IMR-90 (cell line): ENCODE results near the gene PF4V1. TPM values are rescaled to one million over a fixed set of nuclear protein-coding genes. Genes with fewer than 3 reads are reported as not detected.

Experiments
- ATAC-seq: fragments of 200-7000 bp; cut with Tn5 transposase; 2 replicates; pipeline ENCODE4 v1.9.1; 2020; ENCODE audit warnings: low read depth, mild to moderate bottlenecking, moderate library complexity
- BruUV-seq: library from RNA; stranded (reverse); fragments of 400-500 nt; replicated peaks from 2 replicates; lab custom pipeline; 2021; lab: Mats Ljungman, UMichigan
- CTCF ChIA-PET: fragments of 300-600 bp; formaldehyde crosslinking; extraction: SDS; loops from one replicate; lab custom pipeline; 2021; ENCODE audit warnings: antibody characterized with exemption; lab: Yijun Ruan, JAX
- POLR2A ChIA-PET: fragments of 300-600 bp; sonication (Branson Sonifier 250); formaldehyde crosslinking; loops from one replicate; lab custom pipeline; 2022; ENCODE audit warnings: antibody characterized with exemption; ENCODE audit not compliant: unreplicated experiment; lab: Charles Lee
- DNase-seq: peaks from one replicate; pipeline ENCODE4 v3.0.0; 2013
- H2AFZ ChIP-seq: replicated peaks from 2 replicates; pipeline ENCODE3; 2013; ENCODE audit warnings: low read length, mild to moderate bottlenecking; ENCODE audit not compliant: poor library complexity
- H2AK5ac ChIP-seq: 2 replicates; pipeline ENCODE4 v1.6.1; 2013; ENCODE audit warnings: low read depth, low read length, inconsistent platforms
- H2AK9ac ChIP-seq: replicated peaks from 2 replicates; pipeline ENCODE3; 2013; ENCODE audit warnings: mild to moderate bottlenecking, low read depth, low read length, moderate library complexity; ENCODE audit not compliant: poor library complexity
- H2BK120ac ChIP-seq: 2 replicates; pipeline ENCODE4 v1.6.1; 2013; ENCODE audit warnings: low read depth, low read length, inconsistent platforms
- H2BK15ac ChIP-seq: 3 replicates; pipeline ENCODE4 v1.6.1; 2013; ENCODE audit warnings: low read depth, low read length, inconsistent platforms
- H2BK20ac ChIP-seq: 2 replicates; pipeline ENCODE4 v1.6.1; 2013; ENCODE audit warnings: low read depth, mild to moderate bottlenecking, inconsistent platforms, low read length, moderate library complexity
- H2BK5ac ChIP-seq: 2 replicates; pipeline ENCODE4 v1.6.1; 2013; ENCODE audit warnings: mild to moderate bottlenecking, low read depth, low read length, inconsistent platforms; ENCODE audit not compliant: poor library complexity, severe bottlenecking
- H3K14ac ChIP-seq: replicated peaks from 2 replicates; pipeline ENCODE4 v1.6.1; 2013; ENCODE audit warnings: low read depth, low read length, inconsistent platforms
- H3K18ac ChIP-seq: 2 replicates; pipeline ENCODE4 v1.6.1; 2013; ENCODE audit warnings: low read depth, low read length, control low read depth
- H3K23ac ChIP-seq: 2 replicates; pipeline ENCODE4 v1.6.1; 2013; ENCODE audit warnings: low read depth, low read length, inconsistent platforms
- H3K27ac ChIP-seq: 2 replicates; pipeline ENCODE4 v1.5.1; 2013; ENCODE audit warnings: mild to moderate bottlenecking, control low read depth, low read length; ENCODE audit not compliant: insufficient read depth
- H3K27me3 ChIP-seq: 2 replicates; pipeline ENCODE4 v1.6.1; 2013; ENCODE audit warnings: low read length; ENCODE audit not compliant: control insufficient read depth, insufficient read depth
- H3K36me3 ChIP-seq: 2 replicates; pipeline ENCODE4 v1.6.1; 2013; ENCODE audit warnings: low read length, mixed read lengths; ENCODE audit not compliant: control insufficient read depth, insufficient read depth
- H3K4ac ChIP-seq: 2 replicates; pipeline ENCODE4 v1.6.1; 2013; ENCODE audit warnings: low read depth, low read length, inconsistent platforms
- H3K4me1 ChIP-seq: 2 replicates; pipeline ENCODE4 v1.6.1; 2013; ENCODE audit warnings: low read length, mixed read lengths; ENCODE audit not compliant: control insufficient read depth, insufficient read depth
- H3K4me2 ChIP-seq: 2 replicates; pipeline ENCODE4 v1.6.1; 2013; ENCODE audit warnings: low read depth, mild to moderate bottlenecking, control low read depth, low read length, moderate library complexity
- H3K4me3 ChIP-seq: 2 replicates; pipeline ENCODE4 v1.5.1; 2013; ENCODE audit warnings: low read depth, mild to moderate bottlenecking, control low read depth, low read length, moderate library complexity; ENCODE audit not compliant: insufficient read depth
- H3K56ac ChIP-seq: 2 replicates; pipeline ENCODE4 v1.6.1; 2013; ENCODE audit warnings: low read length, inconsistent platforms; ENCODE audit not compliant: insufficient read depth; ENCODE audit errors: extremely low read depth
- H3K79me1 ChIP-seq, 2 experiments: 2 replicates each; pipeline ENCODE4 v1.6.1; 2013; ENCODE audit warnings: low read length in 2 of 2, inconsistent platforms in 1 of 2, low read depth in 1 of 2
- H3K9ac ChIP-seq: 2 replicates; pipeline ENCODE4 v1.6.1; 2013; ENCODE audit warnings: low read depth, low read length, control low read depth
- H3K9me1 ChIP-seq: 2 replicates; pipeline ENCODE4 v1.6.1; 2013; ENCODE audit warnings: low read length, inconsistent platforms; ENCODE audit not compliant: insufficient read depth
- H3K9me3 ChIP-seq: 2 replicates; pipeline ENCODE4 v1.6.1; 2013; ENCODE audit warnings: low read length; ENCODE audit not compliant: control insufficient read depth, insufficient read depth
- H4K20me1 ChIP-seq: 2 replicates; pipeline ENCODE4 v1.6.1; 2013; ENCODE audit warnings: low read length, inconsistent platforms; ENCODE audit not compliant: insufficient read depth
- H4K5ac ChIP-seq: 2 replicates; pipeline ENCODE4 v1.6.1; 2013; ENCODE audit warnings: mild to moderate bottlenecking, low read depth, low read length, control low read depth
- H4K8ac ChIP-seq, 2 experiments: 2 replicates each; pipeline ENCODE4 v1.6.1; 2013; ENCODE audit warnings: low read depth in 2 of 2, low read length in 2 of 2, control low read depth in 1 of 2, inconsistent platforms in 1 of 2
- H4K91ac ChIP-seq: 2 replicates; pipeline ENCODE4 v1.6.1; 2013; ENCODE audit warnings: low read depth, low read length, inconsistent platforms; ENCODE audit not compliant: insufficient read depth
- CEBPB ChIP-seq: IDR thresholded peaks from 2 replicates; pipeline ENCODE4 v1.6.1; 2012; ENCODE audit warnings: low read depth, low read length, improper control_type of control experiment
- RFX5 ChIP-seq: IDR thresholded peaks from 2 replicates; pipeline ENCODE4 v1.8.0; 2012; ENCODE audit warnings: low read depth, mild to moderate bottlenecking, low read length, moderate library complexity
- WGBS, 2 experiments: methylation state at CpG; one replicate each; pipeline versions ENCODE4 v1.1.5 to v1.1.7; 2013; ENCODE audit warnings: missing lambda C conversion rate in 2 of 2; ENCODE audit not compliant: insufficient read length in 1 of 2; ENCODE audit errors: extremely low coverage in 2 of 2; 5-methylcytosine and 5-hydroxymethylcytosine counted together
- dilution Hi-C: fragments of 300-500 bp; cut with HindIII; formaldehyde crosslinking; loops from one replicate; pipeline ENCODE4 v1.14.3; 2018; ENCODE audit warnings: low sequenced_read_pairs; ENCODE audit not compliant: unreplicated experiment
- in situ Hi-C: fragments of 300-500 bp; cut with MboI; formaldehyde crosslinking; loops from 3 replicates; pipeline ENCODE4 v1.14.3; 2019; ENCODE audit warnings: low sequenced_read_pairs, inconsistent platforms, mixed read lengths
- intact Hi-C: fragments of 100-400 bp; cut with micrococcal nuclease; formaldehyde crosslinking; loops from 2 replicates; pipeline ENCODE4 v1.10.0; 2022
- polyA plus RNA-seq, 3 experiments: library from polyadenylated mRNA; depleted of rRNA; stranded (reverse); fragments of >200 nt; gene quantifications; 2 replicates each; pipeline ENCODE4 v1.2.3, GENCODE V29; 2012; ENCODE audit warnings: low replicate concordance in 1 of 3
- total RNA-seq: library from RNA; depleted of rRNA; stranded (reverse); fragments of >200 nt; gene quantifications from 2 replicates; pipeline ENCODE4 v1.2.3, GENCODE V29; 2012

Gene PF4V1
- total and polyA plus RNA-seq, 2 of the 4 experiments (the other 2 are of a cell fraction), result not detected

DNA sequence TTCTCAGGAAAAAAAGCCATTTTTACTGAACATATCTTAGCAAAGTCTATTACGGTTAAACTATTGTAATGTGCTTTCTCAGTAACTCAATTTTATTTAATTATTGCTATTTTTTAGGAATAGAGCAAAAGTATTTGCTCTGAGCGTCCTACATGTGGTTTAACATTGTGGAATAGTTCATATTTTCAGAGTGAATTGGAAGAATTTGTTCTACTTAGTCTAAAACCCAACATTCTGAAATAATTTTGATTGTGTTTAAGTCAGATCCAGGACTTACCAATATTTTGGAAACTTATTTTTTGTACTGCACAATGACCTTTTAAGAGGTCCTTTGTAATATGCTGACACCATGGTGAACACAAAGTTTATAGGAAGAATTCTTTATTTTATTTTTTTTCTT lies 43.3 kb downstream of the PF4V1 start:
- WGBS, 2 experiments, result no CpG with 5 or more reads among the region's 2 CpGs
- H3K36me3 ChIP-seq, result no peaks in the 10 kb centered on the region
- H3K9me1 ChIP-seq, result no peaks in the 10 kb centered on the region
- H2AK9ac ChIP-seq, result no peak overlapping the region
- H3K9ac ChIP-seq, result no peak overlapping the region
- H3K27me3 ChIP-seq, result peaks cover 4% of the 10 kb centered on the region; the same call in 1 of the 2 replicates
- H4K91ac ChIP-seq, result no peak overlapping the region
- no peak overlapping the region for H3K4me2 ChIP-seq
- H2BK5ac ChIP-seq, result no peak overlapping the region
- H2BK120ac ChIP-seq, result no peak overlapping the region
- no peak overlapping the region for H3K56ac ChIP-seq
- no peak overlapping the region; the same call in 1 of the 2 replicates for H4K5ac ChIP-seq
- H3K79me1 ChIP-seq, result no peaks in the 10 kb centered on the region
- ChIA-PET POLR2A (no interaction called here), CTCF (no interaction called here)
- peaks cover 9% of the 10 kb centered on the region for H3K4me1 ChIP-seq
- ATAC-seq (no peak; the same call in 1 of the 2 replicates), DNase-seq (peak; percentile 61)
- no peak overlapping the region for H2BK15ac ChIP-seq
- TF ChIP-seq CEBPB (peak; percentile 18; the same call in 1 of the 2 replicates), RFX5 (no peak)
- H2BK20ac ChIP-seq, result no peak overlapping the region
- in situ Hi-C loops (no loop called here), dilution Hi-C loops (no loop called here), intact Hi-C loops (no loop called here)
- BruUV-seq, result no TSS peak
- H3K23ac ChIP-seq, result no peak overlapping the region
- H2AK5ac ChIP-seq, result no peak overlapping the region
- H4K20me1 ChIP-seq, result no peaks in the 10 kb centered on the region
- H3K27ac ChIP-seq, result no peak overlapping the region
- H3K18ac ChIP-seq, result no peak overlapping the region
- no peaks in the 10 kb centered on the region for H3K9me3 ChIP-seq
- H3K14ac ChIP-seq, result no peak overlapping the region
- no peak overlapping the region for H3K4ac ChIP-seq
- H4K8ac ChIP-seq, result no peak overlapping the region
- H3K4me3 ChIP-seq, result no peak overlapping the region
- H2AFZ ChIP-seq, result no peak overlapping the region
